ENCODE data around the gene E2F2.
A peak's percentile ranks its signal among the peaks of the same experiment; 100 is the strongest.

Gene E2F2

GRCh38 chr1:23563003-23563402 lies 32.0 kb upstream of the E2F2 start:
- DNase-seq (ENCODE audit: low read depth in 2 of 2): no peak

DNA sequence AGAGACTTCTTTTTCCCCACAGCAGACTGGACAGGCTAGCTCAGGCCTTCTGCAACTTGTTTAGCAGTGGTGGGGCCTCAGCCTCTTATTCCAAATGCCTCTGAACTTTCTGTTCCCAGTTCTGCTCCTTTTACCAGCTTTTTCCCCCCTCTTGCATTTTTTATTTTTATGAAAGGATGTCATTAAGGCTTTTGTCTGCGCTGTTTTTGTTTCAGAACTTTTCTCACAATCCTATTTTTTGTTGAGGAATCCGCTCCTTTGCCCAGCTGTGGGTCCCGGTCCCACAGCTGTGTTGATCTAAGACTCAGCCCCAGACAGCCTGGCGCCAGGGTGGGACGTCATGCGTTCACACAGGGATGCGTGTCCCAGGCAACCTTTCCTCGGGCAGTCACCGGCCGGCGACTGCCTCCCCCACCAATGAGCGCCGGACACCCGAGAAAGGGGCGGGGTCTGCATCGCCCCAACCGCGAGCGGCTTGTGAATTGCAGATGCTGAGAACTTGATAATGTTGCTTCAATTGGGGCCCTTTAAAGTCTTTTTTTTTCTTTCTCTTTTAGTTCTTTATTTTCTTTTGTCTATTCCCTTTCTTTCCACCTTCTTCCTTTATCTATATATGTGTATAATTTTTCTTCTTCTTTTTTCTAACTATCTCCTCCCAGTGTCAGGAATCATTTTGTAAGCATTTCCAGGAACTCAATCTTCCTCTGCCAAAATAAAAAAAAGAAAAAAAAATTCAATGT lies 31.3 kb upstream of the E2F2 start:
- DNase-seq (ENCODE audit: low read depth in 2 of 2): no peak

DNA sequence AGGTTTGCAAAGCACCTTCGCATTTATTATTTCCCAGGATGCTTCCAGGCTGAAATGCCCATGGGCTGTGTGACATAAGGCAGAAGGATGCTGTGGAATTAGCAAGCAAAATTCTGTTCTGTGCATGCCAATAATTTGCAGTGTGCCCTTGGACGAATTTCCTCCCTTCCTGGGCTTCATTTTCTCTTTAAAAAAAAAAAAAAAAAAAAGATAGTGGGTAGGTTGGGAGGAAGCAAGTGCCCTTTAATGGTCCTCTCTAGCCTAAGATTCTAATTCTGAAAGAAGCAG lies 30.7 kb upstream of the E2F2 start:
- no peak for DNase-seq (ENCODE audit: low read depth in 2 of 2)

DNA sequence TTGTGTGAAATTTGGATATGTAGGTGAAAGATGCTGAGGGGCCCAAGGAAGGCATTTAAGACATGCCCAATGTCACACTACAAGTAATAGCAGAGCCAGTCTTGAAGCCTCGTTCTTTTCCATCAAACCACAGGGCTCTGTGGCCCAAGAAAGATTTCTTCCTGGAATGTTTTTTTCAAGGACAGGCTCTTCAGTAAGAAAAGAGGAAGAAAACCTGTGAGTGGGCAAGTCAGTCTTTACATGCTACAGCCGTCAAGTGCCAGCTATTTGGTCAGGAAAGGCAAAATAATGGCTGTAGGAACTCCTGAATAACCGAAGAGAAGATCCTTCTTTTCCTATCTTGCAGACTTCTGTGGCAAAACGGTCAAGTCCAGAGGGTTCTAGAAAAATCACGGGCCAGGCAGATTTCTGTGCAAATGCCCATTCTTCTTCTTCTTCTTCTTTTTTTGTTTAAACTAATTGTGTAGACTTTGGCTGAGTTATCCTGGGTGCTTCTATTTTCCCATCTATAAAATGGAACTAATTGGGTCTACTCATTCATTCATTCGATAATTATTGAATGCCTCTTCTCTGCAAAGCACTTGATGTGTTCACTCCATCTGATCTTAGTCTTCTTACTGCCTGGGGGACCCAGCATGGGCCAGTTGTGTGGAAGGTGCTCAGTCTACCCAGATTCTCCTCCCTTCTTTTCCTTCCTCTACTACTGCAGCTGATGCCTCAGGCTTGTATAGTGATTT lies 30.2 kb upstream of the E2F2 start:
- no peak for DNase-seq (ENCODE audit: low read depth in 2 of 2)

DNA sequence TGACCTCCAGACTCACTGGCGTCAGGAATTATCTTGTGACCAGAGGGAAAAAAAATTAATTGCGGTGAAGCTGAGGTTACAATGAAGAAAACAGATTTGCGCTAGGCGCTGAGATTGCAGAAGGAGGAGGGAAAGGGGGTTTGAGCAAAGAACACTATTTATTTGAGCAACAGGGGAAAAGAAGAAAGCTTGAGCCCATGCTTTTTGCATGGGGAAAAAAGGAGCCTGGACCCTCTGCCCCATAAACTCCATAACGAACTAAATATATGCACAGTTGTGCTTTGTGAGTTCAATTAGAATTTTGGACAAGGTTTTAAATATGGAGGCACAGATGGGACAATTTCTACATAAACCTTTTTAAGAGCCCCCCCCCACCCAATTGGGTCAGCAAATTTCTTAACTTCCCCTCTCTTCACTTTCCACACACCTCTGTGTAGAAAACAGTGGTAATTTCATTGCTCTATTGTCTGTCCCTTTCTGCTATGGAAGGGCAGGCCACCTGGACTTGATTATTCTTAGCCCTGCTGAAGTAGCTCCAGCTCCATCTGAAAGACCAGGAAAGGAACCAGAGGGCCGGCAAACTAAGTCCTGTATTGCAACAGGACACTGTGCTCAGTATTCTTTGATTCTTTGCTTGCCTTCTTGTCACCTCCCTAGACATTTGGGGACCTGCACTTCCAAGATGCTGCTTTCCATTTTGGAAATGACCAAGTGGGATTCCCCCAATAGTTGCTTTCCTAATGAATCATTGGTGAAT lies 29.1 kb upstream of the E2F2 start:
- DNase-seq (ENCODE audit: low read depth in 2 of 2): no peak

GRCh38 chr1:23559136-23559984 lies 28.3 kb upstream of the E2F2 start, which contains the start of gene ID3:
ID3 (minus strand) TSS chr1:23559501; CDS start chr1:23559426, 75 bp downstream.
- DNase-seq (ENCODE audit: low read depth in 2 of 2): peak; percentile 88 to 92

DNA sequence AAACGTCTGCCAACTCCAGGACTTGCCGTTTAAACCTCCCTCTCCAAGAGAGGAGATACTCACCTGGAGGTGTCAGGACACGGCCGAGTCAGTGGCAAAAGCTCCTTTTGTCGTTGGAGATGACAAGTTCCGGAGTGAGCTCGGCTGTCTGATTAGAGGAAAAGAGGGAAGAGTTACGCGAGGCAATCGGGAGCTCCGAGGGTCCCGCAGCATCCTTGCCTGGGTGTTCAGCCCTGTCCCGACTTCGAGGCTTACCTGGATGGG lies 27.8 kb upstream of the E2F2 start:
- DNase-seq (ENCODE audit: low read depth in 2 of 2): no peak

DNA sequence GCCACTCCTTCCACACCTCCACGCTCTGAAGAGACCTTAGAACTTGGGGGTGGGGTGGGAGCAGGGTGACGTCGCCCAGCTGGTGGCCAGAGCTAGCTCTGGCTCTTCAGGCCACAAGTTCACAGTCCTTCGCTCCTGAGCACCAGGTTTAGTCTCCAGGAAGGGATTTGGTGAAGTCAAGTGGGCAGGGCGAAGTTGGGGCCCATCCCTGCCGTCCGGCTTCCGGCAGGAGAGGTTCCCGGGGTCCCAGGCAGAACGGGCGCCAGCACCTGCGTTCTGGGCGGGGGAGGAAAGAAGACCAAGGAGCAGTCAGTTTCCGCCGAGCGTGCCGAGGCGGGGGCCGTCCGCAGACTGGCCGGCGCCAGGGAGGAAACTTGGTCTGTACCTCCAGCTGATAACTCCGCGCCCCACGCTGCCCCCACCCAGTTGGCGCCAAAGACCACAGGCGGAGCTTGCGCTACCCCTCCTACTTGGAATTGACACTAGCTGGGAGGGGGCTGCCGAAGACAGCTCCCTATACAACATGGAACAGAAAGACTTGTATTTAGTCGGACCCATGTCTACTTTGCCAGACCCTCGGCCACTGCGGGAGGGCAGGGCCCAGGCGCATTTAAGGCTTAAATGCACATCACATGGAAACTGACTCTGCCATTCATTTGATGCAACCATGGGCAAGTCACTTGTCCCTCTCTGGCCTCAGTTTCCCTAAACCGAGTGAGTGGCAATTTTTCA lies 27.3 kb upstream of the E2F2 start:
- DNase-seq (ENCODE audit: low read depth in 2 of 2): peak in 1 of 2 donors; percentile 37

DNA sequence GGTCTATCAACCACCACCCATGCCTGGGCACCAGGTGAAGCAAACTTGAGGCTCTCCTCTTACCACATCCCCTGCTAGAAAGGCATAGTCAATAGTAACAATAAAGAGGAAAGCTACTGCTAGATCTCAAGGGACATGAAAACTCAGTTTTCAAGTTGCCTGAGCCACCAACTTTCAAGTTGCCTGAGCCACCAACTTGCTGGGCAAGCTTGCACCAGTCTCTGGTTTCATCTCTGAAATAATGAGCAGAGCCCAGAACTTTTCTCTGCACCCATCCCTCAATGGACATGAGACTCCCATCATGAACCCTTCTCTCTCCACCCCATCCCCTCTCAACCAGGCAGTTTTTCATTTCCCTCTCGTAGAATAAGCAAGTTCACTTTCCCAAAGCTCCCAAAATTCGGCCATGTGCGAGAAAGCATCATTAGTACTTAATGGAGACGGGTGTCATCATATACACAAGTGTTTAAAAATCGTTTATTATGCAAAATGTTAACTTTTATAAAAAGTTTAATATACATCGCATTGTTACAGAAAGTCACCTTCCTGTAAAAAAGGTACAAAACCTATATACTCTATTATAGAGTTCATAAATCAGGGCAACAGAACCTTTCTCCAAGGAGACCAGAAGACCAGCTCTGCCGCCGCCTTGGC lies 26.6 kb upstream of the E2F2 start:
- DNase-seq (ENCODE audit: low read depth in 2 of 2): no peak

DNA sequence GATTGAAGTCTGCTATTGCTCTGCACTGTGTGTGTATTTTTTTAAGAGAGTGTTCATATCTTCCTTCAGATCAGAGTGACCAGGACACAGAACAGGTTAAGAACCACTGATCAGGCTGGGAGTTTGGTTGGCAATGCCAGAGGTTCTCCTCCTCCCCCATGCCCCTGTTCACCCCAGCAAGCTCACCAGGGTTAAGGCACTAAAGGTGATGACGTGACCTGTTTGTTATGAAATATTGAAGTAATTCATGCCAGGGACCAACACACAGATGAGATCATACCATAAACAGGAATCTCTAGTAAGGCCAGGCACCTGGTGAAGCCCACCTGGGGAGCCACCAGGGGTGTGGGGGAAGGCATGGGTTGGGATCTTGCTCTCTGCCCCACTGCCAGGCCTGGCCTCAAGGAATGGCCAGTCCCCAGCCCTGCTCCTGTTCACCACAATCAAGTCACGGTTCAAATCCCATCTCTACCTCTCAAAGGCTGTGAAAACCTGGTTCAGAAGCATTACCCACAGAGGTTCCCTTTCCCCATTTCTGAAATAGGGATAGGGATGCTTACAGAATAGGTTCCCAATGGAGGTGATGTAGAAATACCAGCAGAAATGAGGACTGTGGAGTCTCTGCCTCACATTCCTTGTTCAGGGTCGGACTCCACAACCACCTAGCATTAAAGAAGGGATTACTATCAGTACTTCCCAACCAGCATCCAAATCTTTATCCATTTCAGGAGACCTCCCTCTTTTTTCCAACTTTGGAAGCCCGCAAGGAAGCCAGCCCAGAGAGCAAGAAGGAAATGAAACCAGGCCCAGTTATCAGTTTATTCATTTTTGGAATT lies 25.8 kb upstream of the E2F2 start:
- no peak for DNase-seq (ENCODE audit: low read depth in 2 of 2)

DNA sequence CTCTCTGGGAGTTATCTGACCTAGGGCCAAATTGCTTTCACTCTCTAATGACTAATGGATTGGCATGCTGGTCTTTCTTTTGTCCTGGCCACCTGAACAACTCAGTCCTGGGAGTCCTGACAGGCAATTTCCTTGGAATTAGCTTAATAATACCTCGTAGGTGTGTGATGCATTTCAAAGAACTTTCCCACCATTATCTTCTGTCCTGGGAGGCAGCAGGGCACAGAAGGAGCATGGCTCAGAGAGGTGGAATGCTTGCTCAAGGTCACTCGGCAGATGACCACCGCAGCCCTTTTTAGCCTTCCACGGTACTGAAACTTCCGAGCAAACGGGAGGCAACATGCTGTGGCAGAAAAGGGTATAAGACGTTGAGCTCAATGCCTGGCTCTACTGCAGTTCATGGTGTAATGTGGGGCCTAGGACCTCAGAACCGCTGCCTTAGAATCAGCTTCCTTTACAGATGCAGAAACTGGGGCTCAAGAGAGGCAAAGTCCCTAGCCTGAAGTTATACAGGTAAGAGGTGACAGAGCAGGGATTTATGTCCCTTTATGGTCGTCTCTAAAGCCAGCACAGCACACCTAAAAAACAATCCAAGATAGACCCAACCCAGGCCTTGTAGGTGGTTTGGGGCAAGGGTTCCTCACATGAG lies 25.1 kb upstream of the E2F2 start:
- DNase-seq (ENCODE audit: low read depth in 2 of 2): no peak

DNA sequence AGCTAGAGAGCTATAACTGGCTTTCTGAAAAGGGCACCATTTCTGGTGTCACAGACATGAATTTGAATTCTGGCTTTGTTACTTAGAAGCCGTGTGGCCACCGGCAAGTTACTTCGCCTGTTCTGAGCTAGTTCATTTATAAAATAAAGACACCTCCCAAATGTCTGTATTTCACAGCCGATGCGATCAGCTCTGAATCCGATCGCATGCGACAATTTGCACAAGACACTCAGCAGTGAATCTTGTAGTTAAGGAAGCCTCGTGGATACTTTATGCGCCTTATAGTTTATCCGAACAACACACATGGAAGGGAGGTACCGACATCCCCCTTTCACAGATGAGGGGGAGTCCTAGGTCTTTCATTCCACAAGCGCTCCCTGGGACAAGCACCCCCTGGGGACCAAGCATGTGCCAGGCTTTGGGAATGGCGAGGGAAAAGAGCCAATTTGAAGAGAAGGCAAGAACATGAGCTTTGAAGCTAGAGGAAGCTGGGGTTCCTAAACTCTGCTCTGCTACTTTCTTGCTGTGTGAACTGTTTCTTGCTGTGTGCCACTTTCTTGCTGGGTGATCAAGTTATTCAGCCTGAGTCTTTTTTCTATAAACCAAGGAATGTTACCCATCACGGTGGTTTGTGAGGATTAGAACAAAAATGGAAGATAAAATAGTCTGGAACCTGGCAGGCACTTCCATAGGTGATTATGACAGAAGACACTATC lies 24.4 kb upstream of the E2F2 start:
- no peak for DNase-seq (ENCODE audit: low read depth in 2 of 2)

GRCh38 chr1:23554481-23555269 lies 23.6 kb upstream of the E2F2 start:
- peak; percentile 71 to 72 for DNase-seq (ENCODE audit: low read depth in 2 of 2)

- no peak for DNase-seq (ENCODE audit: low read depth in 2 of 2)
These were observed 23.1 kb upstream of the E2F2 start for GRCh38 chr1:23554127-23554480.

GRCh38 chr1:23553231-23554126 lies 22.4 kb upstream of the E2F2 start:
- no peak for DNase-seq (ENCODE audit: low read depth in 2 of 2)

- no peak for DNase-seq (ENCODE audit: low read depth in 2 of 2)
These were observed 20.8 kb upstream of the E2F2 start for GRCh38 chr1:23551849-23552248.

DNA sequence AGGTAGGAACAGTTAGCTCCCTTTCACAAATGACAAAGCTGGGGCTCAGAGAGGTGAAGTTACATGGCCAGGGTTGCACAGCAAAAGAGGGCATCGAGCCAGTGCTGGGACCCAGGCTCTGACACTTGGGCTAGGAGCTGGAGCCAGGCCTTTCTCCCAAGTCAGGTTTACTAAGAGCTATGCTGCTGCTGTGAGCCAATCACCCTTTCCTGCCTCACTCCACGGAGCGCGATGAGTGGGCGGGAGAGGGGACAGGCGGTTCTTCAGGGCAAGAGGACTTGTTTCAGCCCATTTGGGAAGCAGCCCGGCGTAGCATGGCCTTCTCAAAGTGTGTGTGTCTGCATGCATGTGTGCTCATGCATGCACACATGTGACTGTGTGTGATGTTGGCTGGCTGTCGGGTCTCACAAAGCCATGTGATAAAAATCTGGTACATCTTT lies 17.7 kb upstream of the E2F2 start:
- no peak for DNase-seq (ENCODE audit: low read depth in 2 of 2)
